Activated naive CD8-positive, alpha-beta T cell treated with anti-CD3 and anti-CD28 coated beads for 36 hours (primary cell): Measurements from ENCODE around the gene MYO15A. TPM values are rescaled to one million over a fixed set of nuclear protein-coding genes. Genes with fewer than 3 reads are reported as not detected.

Source experiments
- DNase-seq: peaks from one replicate; pipeline ENCODE4 v3.0.0; 2021
- H3K27ac Mint-ChIP-seq: one replicate; pipeline ENCODE4 v1.8.0; 2022; ENCODE audit warnings: mild to moderate bottlenecking, moderate library complexity, mixed read lengths
- H3K27me3 Mint-ChIP-seq: one replicate; pipeline ENCODE4 v1.8.0; 2022; ENCODE audit warnings: mild to moderate bottlenecking, mixed read lengths
- H3K36me3 Mint-ChIP-seq: one replicate; pipeline ENCODE4 v1.8.0; 2021; ENCODE audit warnings: mild to moderate bottlenecking, mixed read lengths
- H3K4me1 Mint-ChIP-seq: one replicate; pipeline ENCODE4 v1.8.0; 2021; ENCODE audit warnings: mixed read lengths
- H3K4me3 Mint-ChIP-seq: one replicate; pipeline ENCODE4 v1.8.0; 2022; ENCODE audit warnings: mild to moderate bottlenecking, moderate library complexity, mixed read lengths
- H3K9me3 Mint-ChIP-seq: one replicate; pipeline ENCODE4 v1.8.0; 2022; ENCODE audit warnings: mixed read lengths
- total RNA-seq, 2 experiments: library from RNA; stranded (reverse); gene quantifications; one replicate each; pipeline ENCODE4 v1.2.3, GENCODE V29; 2021

The MYO15A gene
- total RNA-seq, 2 experiments from 2014 or later, result 0.60 to 0.68 TPM

- no peak overlapping the region for H3K4me3 Mint-ChIP-seq
- H3K27me3 Mint-ChIP-seq, result no peaks in the 10 kb centered on the region
- H3K27ac Mint-ChIP-seq, result no peak overlapping the region
- peaks cover 3% of the 10 kb centered on the region for H3K4me1 Mint-ChIP-seq
- no peaks in the 10 kb centered on the region for H3K36me3 Mint-ChIP-seq
- DNase-seq, result peak; percentile 72
- no peaks in the 10 kb centered on the region for H3K9me3 Mint-ChIP-seq
Measured at GRCh38 chr17:18217412-18218015, 109.0 kb downstream of the MYO15A start.

- Mint-ChIP-seq H3K4me1 (peaks cover 3% of the 10 kb centered on the region), H3K27ac (no peak overlapping the region), H3K36me3 (no peaks in the 10 kb centered on the region), H3K27me3 (no peaks in the 10 kb centered on the region), H3K4me3 (no peak overlapping the region), H3K9me3 (no peaks in the 10 kb centered on the region)
- no peak for DNase-seq
Measured at GRCh38 chr17:18218756-18219415, 110.3 kb downstream of the MYO15A start.

- Mint-ChIP-seq H3K36me3 (no peaks in the 10 kb centered on the region), H3K4me1 (peaks cover 15% of the 10 kb centered on the region), H3K4me3 (no peak overlapping the region), H3K27me3 (no peaks in the 10 kb centered on the region), H3K27ac (no peak overlapping the region), H3K9me3 (no peaks in the 10 kb centered on the region)
- DNase-seq, result no peak
Measured at GRCh38 chr17:18224053-18224386, 115.5 kb downstream of the MYO15A start.

DNA sequence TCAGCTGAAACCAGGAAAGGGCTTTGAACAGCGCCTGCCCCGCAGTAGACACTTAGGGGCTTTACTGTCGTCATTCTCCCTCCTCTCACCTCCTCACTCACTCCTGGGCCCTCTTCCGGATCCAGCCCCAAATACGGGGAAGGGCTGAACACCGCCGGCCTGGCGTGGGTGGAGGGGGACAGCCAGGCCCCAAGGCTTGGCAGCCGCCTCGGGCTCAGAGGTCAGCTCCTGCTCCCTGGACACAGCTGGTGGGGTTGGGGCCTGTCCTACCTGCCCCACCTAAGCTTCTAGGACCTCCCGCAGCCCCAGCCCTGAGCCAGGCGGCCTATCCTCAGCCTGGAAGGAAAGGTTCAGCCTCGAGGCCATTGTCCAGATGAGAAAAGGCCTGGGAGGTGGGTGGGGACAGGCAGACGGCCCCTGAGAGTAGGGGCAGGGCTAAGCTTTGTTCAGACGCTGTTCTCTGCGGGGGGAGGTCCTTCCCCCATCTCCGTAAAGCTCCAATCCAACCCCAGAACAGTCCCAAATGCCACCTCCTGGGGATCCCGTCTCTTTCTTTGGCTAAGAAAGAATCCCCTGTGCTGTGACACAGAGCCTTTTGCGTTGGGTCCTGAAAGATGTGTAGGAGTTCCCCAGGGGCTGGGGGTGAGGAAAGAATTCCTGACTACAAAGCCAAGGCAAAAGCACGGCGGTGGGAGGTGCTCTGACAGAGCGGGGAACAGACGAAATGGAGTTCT, 116.0 kb downstream of the MYO15A start:
- peaks cover 15% of the 10 kb centered on the region for H3K4me1 Mint-ChIP-seq
- H3K27ac Mint-ChIP-seq, result no peak overlapping the region
- no peak for DNase-seq
- H3K9me3 Mint-ChIP-seq, result no peaks in the 10 kb centered on the region
- H3K4me3 Mint-ChIP-seq, result peak overlapping the region; percentile 60
- H3K27me3 Mint-ChIP-seq, result no peaks in the 10 kb centered on the region
- H3K36me3 Mint-ChIP-seq, result no peaks in the 10 kb centered on the region

- H3K27me3 Mint-ChIP-seq, result no peaks in the 10 kb centered on the region
- peak; percentile 99 for DNase-seq
Measured at GRCh38 chr17:18225121-18225641, 116.6 kb downstream of the MYO15A start, which contains the start of gene LLGL1. Gene LLGL1, plus strand, starts transcription at chr17:18225635. Its CDS starts 48 bp downstream, at chr17:18225683.

GRCh38 chr17:18225642-18226283, 117.2 kb downstream of the MYO15A start:
- DNase-seq, result no peak

More at GRCh38 chr17:18225121-18225641, 116.6 kb downstream of the MYO15A start, which contains the start of gene LLGL1:
- Mint-ChIP-seq H3K4me1 (peaks cover 15% of the 10 kb centered on the region), H3K9me3 (no peaks in the 10 kb centered on the region), H3K27ac (peak within 1 kb of the TSS; percentile 62), H3K4me3 (peak within 1 kb of the TSS; percentile 88), H3K36me3 (no peaks in the 10 kb centered on the region)

DNA sequence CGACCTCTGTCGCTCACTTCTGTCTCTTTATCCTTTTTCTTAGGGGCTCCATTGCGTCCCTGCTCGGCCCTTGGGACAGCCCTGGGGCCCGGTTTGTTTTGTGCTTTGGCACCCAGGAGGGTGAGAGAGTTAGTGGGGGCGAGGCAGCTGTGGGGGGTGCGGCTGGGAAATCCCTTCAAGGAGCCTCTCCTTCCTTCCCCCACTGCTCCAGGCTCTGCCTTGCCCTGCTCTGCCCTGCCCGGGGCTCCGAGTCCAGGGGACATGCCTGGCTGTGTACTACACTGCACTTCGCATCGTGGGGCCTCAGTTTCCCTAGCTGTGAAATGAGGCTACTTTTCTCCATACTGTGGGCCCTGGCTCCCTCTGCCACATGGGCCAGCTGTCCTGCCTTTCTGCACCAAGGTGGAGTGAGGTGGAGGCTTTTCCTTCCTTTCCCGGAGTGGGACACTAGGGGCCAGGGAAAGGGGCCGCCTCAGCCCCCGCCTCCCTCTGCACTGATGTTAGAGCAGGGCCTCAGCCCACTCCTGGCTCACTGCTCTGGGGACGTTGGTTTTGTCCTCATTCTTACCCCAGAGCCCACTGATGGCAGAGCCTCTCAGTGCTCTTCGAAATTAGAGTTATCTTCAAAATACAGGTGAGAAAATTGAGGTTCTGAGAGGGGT, 117.9 kb downstream of the MYO15A start:
- Mint-ChIP-seq H3K27ac (peak overlapping the region; percentile 62), H3K4me1 (peaks cover 15% of the 10 kb centered on the region)

More at GRCh38 chr17:18225642-18226283, 117.2 kb downstream of the MYO15A start:
- Mint-ChIP-seq H3K4me1 (peaks cover 15% of the 10 kb centered on the region), H3K27ac (peak overlapping the region; percentile 62), H3K4me3 (peak overlapping the region; percentile 88), H3K9me3 (no peaks in the 10 kb centered on the region), H3K27me3 (no peaks in the 10 kb centered on the region), H3K36me3 (no peaks in the 10 kb centered on the region)

GRCh38 chr17:18227635-18228034, 119.1 kb downstream of the MYO15A start:
- peaks cover 15% of the 10 kb centered on the region for H3K4me1 Mint-ChIP-seq
- no peaks in the 10 kb centered on the region for H3K27me3 Mint-ChIP-seq
- H3K4me3 Mint-ChIP-seq, result no peak overlapping the region
- H3K9me3 Mint-ChIP-seq, result no peaks in the 10 kb centered on the region
- H3K36me3 Mint-ChIP-seq, result no peaks in the 10 kb centered on the region
- no peak for DNase-seq
- H3K27ac Mint-ChIP-seq, result no peak overlapping the region

More for the DNA sequence above, 117.9 kb downstream of the MYO15A start:
- no peaks in the 10 kb centered on the region for H3K9me3 Mint-ChIP-seq
- H3K36me3 Mint-ChIP-seq, result no peaks in the 10 kb centered on the region
- no peak for DNase-seq
- peak overlapping the region; percentile 88 for H3K4me3 Mint-ChIP-seq
- no peaks in the 10 kb centered on the region for H3K27me3 Mint-ChIP-seq

- Mint-ChIP-seq H3K36me3 (no peaks in the 10 kb centered on the region), H3K4me1 (peaks cover 15% of the 10 kb centered on the region), H3K4me3 (no peak overlapping the region), H3K27me3 (no peaks in the 10 kb centered on the region), H3K27ac (no peak overlapping the region), H3K9me3 (no peaks in the 10 kb centered on the region)
- no peak for DNase-seq
Measured at GRCh38 chr17:18228176-18228682, 119.7 kb downstream of the MYO15A start.

DNA sequence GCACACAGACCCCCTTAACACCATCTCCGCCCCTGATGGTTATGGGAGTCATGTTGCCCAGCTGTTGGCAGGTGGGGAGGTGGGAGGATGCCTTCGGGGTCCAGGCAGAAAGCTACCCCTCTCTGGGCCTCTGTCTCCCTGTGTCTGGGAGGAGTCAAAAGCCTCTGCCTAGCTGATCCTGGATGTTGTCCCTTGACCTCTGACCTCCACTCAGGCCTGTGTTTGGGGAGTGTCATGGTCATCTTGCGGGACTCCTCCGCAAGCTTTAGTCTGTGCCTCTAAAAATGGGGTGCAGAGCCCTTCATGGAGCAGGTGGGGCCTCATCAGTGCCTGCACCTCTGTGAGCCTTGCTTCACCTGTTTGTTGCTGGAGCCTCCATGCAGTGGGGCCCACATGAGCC, 120.7 kb downstream of the MYO15A start:
- H3K27me3 Mint-ChIP-seq, result no peaks in the 10 kb centered on the region
- H3K36me3 Mint-ChIP-seq, result no peaks in the 10 kb centered on the region
- H3K4me3 Mint-ChIP-seq, result no peak overlapping the region
- no peaks in the 10 kb centered on the region for H3K9me3 Mint-ChIP-seq
- no peak for DNase-seq
- peaks cover 15% of the 10 kb centered on the region for H3K4me1 Mint-ChIP-seq
- no peak overlapping the region for H3K27ac Mint-ChIP-seq

Other genes with a start within 250 kb of the MYO15A start
- 1 to 10 TPM; 8.5 to 9.0 TPM for gene TOM1L2, start 136.4 kb upstream of the MYO15A start, total RNA-seq
- gene DRC3, start 135.9 kb upstream of the MYO15A start, total RNA-seq, result under 1 TPM; 0.18 to 0.52 TPM
- gene ATPAF2, start 69.6 kb upstream of the MYO15A start, total RNA-seq, result 10 to 100 TPM; 31.0 to 33.3 TPM
- gene GID4, start 69.3 kb upstream of the MYO15A start, total RNA-seq, result 1 to 10 TPM; 7.2 to 7.7 TPM
- gene DRG2, start 20.8 kb upstream of the MYO15A start, total RNA-seq, result 10 to 100 TPM; 52.2 to 52.4 TPM
- 100 to 1,000 TPM; 163 TPM for gene ALKBH5, start 75.1 kb downstream of the MYO15A start, total RNA-seq
- 10 to 100 TPM; 13.7 to 15.2 TPM for gene LLGL1, start 116.9 kb downstream of the MYO15A start, total RNA-seq
- gene FLII, start 150.0 kb downstream of the MYO15A start, total RNA-seq, result 100 to 1,000 TPM; 237 to 242 TPM
- gene MIEF2, start 151.9 kb downstream of the MYO15A start, total RNA-seq, result 1 to 10 TPM; 3.2 to 4.3 TPM
- 10 to 100 TPM; 55.4 to 56.9 TPM for gene TOP3A, start 206.2 kb downstream of the MYO15A start, total RNA-seq
- gene SMCR8, start 206.5 kb downstream of the MYO15A start, total RNA-seq, result 10 to 100 TPM; 19.4 TPM